ENCODE results near the gene R3HDM2.

The R3HDM2 gene

DNA sequence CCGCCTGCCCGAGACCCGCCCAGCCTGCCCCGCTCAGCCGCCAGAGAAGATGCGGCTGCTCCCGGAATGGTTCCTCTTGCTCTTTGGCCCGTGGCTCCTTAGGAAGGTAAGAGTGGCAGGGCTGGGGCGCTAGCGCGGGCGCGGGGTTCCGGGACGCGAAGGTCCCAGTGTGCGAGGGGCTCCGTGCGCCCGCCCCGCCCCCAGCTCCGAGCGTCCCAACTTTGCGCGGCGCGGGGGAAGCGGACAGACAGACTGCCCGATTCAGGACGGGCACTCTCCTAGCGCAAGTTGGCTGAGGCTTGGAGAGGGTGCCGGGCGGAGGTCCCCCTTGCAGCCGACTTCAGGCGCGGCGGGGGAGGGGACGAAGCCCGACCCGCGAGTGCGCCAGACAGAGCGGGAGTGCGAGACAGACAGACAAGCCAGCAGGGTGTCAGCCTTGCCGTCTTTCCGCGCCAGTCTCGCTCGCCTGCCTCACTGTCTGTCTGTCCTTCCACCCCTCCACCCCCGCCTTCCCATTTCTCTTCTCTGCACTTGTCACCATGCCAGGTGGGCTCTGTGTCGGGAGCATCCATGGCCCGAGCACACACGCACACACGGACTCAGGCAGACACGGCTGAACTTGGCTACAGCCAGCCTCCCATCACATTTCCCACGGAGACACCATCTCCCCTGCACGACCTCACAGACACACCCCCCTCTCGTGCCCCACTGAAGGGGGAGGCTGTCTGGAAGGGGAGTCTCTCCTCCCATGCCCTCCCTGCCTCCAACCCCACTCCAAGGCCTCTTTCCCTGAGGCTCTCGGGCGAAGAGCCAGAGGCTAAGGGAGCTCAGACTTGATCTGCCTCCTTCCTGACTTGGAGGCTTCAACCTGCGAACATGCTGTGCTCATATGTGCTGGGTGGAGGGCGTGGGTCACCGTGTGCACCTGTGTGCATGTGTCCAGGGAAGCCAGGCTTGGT lies 213.6 kb downstream of the R3HDM2 start:
- no peak for DNase-seq (ENCODE audit: low read depth in 2 of 2)

DNA sequence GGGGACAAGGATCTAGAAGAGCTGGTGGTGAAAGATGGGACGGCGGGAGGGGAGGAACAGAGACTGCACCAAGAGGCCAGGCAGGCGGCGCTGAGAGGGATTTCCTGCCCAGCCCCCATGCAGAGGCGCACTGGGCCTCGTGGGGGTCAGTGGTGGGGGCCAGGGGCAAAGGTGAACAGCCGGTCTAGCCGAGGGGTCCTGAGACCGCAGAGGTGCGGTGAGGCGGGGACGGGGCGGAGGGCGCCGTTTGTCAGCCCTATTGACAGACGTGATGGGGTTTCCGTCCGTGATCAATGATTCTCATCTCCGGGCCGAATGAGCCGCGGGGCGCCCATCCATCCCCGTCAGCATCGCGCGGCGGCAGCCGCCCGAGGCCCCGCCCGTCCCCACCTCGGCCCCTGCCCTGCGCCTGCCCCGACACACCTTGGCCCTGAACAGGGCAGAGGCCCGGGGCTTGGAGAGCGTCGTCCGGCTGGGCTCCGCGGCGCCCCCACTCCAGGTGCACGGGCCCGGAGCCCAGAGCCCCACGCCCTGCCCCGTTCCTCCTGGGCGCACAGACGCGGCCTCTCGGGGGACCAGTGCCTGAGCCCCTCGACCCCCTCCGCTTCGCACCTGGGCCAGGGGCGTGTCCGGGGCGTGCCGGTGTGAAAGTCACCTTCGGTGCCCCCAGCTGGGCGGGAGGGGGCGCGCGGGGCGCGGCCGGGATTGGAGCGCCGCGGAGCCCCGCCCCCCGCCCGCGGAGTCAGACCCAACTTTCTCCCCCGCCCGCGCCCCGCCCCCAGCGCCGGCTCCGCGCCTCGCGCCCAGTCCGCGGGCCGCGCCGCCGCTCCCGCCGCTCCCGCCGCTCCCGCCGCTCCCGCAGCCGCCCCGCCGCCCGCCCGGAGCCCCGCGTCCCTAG lies 214.6 kb downstream of the R3HDM2 start, which contains the start of gene NXPH4:
TSS of gene NXPH4 (plus strand) at position 781 of the 898 bp plus-strand sequence. CDS start 176 bp downstream, outside the sequence.
- DNase-seq (ENCODE audit: low read depth in 2 of 2): no peak

DNA sequence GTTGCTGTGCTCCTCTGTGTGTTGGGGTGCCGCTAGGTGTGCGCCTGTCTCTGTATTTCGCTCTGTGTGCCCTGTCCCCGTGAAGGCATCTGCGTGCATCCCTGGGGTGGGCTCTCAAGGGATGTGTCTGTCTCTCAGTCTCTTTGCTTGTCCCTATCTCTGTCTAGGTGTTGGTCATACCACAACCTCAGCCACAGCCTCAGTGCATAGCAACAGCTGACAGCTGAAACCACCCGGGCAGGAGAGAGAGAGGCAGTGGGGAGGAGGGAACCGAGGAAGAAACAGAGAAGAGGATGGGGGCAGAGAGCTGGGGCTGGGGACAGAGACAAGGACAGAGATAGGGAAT lies 215.2 kb downstream of the R3HDM2 start:
- DNase-seq (ENCODE audit: low read depth in 2 of 2): no peak

DNA sequence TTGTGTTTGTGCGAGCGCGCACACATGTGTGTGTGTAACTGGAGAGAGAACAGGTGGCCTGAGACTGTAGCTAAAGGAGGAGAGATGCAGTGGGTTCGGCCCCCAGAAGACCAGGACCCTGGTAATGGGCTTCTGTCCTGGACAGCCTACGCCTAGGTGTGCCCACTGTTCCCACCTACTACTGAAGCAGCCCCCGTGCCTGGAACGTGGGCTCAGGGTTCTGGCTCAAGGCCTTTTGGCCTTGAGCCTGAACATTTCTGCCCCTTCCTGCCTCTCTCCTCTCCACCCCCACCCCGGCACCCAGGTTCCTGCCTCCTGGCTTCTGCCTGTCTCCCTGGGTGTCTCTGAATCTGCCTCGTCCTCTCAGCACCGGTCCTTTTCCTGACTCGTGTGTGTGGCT lies 215.8 kb downstream of the R3HDM2 start:
- DNase-seq (ENCODE audit: low read depth in 2 of 2): no peak

DNA sequence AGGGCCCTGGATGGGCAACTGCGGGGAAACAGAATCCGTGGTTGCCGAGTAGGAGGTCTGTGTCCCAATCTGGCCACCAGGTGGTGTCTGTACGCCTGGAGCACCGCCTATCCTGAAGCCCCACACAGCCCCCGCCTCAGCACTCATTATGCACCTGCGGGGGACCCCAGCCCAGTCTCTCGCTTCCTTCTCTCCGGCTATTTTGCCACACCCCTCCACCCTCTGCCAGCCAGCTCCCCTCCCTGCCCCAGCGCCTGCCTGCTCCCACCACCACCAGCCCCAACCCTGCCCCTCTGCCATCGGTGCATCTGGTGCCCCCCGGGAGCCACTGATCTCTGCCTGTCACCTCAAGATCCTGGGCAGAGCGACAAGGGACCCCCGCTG lies 216.5 kb downstream of the R3HDM2 start:
- DNase-seq (ENCODE audit: low read depth in 2 of 2): peak in 1 of 2 donors; percentile 60

DNA sequence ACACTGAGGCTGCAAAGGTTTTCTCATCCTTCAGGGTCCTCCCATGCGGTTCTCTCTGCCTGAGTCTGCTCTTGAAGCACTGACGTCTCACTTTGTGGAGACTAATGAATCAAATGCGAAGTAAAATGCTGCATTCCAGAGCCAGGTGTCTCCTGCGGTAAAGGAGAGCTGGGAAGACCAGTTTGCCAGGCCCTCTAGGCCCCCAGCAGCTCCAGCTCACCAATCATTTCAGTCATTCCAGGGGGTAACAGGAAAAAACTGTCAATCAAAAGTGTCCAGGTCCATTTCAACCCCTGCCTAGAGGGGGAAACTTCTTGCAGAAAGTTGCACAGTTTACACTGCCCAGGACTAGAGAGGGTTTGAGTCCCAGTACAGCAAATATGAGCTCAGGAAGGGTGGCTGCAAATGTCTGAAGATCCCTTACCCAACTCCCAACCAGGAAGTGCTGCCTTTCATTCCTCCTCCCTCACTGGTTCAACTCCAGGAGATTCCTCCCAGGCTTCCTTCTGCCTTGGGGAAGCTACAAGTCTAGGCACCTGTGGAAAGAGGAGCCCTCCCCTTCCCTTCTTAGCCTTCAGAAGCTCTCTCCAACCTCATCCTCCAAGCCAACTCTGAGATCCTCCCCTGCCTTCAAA lies 217.0 kb downstream of the R3HDM2 start:
- DNase-seq (ENCODE audit: low read depth in 2 of 2): no peak

DNA sequence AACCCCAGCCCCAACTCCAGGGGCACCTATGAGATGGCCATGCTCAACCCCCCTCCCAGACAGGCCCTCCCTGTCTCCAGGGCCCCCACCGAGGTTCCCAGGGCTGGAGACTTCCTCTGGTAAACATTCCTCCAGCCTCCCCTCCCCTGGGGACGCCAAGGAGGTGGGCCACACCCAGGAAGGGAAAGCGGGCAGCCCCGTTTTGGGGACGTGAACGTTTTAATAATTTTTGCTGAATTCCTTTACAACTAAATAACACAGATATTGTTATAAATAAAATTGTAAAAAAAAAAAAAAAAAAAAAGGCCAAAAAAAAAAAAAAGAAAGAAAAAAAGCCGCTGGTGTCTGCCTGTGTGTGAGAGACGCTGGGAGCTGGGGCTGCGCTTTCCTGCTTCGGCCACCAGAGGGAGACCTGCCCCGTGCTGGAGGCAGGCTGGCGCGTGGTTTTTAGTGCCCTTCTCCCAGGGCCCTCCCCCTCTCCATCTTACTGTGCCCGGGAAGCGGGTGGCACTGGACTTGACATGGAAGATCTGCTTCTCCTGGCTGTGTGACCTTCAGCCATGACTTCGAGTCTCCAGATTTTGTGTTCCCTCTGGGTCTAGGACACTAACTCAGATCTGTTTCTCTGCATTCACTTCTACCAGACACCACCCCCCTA lies 217.7 kb downstream of the R3HDM2 start:
- peak; percentile 65 to 78 for DNase-seq (ENCODE audit: low read depth in 2 of 2)

DNA sequence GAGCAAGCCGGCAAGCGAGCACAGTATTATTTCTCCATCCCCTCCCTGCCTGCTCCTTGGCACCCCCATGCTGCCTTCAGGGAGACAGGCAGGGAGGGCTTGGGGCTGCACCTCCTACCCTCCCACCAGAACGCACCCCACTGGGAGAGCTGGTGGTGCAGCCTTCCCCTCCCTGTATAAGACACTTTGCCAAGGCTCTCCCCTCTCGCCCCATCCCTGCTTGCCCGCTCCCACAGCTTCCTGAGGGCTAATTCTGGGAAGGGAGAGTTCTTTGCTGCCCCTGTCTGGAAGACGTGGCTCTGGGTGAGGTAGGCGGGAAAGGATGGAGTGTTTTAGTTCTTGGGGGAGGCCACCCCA lies 218.2 kb downstream of the R3HDM2 start:
- DNase-seq (ENCODE audit: low read depth in 2 of 2): no peak

DNA sequence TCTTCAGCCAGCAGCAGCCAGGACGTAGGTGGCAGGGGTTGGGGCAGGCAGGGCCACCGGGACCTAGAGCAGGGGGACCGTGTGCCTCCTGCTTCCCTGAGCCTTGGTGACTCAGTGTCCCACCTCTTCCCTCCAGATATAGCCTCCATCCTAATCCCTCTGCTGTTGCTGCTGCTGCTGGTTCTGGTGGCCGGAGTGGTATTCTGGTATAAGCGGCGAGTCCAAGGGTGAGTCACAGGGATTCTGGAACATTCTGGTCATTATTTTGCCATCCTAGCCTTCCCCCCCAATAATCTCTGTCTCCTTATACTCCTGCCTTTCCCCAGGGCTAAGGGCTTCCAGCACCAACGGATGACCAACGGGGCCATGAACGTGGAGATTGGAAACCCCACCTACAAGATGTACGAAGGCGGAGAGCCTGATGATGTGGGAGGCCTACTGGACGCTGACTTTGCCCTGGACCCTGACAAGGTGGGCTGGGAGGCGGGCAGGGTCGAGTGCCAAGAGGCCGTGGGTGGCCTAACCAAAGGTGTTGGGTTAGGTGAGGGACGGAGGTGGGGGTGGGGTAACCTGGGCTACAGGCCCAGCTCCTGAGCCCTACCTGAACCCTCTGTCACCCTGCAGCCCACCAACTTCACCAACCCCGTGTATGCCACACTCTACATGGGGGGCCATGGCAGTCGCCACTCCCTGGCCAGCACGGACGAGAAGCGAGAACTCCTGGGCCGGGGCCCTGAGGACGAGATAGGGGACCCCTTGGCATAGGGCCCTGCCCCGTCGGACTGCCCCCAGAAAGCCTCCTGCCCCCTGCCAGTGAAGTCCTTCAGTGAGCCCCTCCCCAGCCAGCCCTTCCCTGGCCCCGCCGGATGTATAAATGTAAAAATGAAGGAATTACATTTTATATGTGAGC lies 218.8 kb downstream of the R3HDM2 start:
- DNase-seq (ENCODE audit: low read depth in 2 of 2): no peak

DNA sequence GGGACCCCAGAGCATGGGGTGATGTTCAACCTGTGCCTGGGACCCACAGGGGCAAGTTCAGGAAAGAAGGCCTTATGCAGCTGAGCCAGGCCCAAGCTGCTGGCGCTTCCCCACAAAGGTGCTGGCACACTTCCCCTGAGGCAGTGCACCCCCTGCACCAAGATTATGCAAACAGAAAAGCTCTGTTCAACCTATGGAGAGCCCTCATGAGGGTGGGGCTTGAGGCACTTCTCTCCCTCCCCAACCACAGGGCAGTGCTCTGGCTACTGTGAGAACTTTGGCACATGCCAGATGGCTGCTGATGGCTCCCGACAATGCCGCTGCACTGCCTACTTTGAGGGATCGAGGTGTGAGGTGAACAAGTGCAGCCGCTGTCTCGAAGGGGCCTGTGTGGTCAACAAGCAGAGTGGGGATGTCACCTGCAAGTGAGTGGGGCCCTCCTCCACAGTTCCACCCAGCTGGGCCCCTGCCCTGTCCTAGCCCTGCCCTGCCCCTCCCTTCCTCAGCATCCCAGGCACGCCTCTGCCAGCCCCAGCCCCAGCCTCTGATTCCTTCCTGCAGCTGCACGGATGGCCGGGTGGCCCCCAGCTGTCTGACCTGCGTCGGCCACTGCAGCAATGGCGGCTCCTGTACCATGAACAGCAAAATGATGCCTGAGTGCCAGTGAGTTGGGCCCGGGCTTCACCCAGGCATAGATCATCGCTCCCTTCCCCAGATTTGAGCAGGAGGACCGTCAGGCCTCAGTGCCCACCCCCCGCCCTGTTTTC lies 219.7 kb downstream of the R3HDM2 start:
- DNase-seq (ENCODE audit: low read depth in 2 of 2): no peak

DNA sequence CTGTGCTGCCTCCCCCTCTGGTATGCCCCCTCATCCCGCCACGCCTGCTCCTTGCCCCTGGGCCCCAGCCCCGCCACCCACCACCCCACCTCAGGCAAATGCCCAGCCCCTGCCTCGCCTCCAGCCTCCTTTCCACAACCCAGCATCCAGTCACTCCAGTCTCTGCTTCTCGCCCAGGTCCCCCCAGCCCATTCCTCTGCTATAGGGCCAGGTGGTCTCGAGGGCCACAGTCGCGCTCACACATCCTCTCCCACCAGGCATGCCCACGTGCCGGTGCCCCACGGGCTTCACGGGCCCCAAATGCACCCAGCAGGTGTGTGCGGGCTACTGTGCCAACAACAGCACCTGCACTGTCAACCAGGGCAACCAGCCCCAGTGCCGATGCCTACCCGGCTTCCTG lies 220.4 kb downstream of the R3HDM2 start:
- no peak for DNase-seq (ENCODE audit: low read depth in 2 of 2)

DNA sequence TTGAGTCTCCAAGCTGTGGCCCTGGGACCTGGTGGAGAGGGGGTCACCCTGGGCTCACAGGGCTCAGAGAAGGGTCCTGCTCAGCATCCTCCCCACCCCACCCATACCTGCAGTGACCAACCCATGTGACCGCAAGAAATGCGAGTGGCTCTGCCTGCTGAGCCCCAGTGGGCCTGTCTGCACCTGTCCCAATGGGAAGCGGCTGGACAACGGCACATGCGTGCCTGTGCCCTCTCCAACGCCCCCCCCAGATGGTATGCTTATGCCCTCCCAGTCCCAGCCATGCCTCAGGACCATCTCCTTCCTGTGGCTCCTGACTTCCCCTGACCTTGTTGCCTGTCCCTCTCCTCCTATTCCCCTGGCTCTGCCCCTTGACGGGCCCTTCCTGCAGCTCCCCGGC lies 220.9 kb downstream of the R3HDM2 start:
- no peak for DNase-seq (ENCODE audit: low read depth in 2 of 2)

DNA sequence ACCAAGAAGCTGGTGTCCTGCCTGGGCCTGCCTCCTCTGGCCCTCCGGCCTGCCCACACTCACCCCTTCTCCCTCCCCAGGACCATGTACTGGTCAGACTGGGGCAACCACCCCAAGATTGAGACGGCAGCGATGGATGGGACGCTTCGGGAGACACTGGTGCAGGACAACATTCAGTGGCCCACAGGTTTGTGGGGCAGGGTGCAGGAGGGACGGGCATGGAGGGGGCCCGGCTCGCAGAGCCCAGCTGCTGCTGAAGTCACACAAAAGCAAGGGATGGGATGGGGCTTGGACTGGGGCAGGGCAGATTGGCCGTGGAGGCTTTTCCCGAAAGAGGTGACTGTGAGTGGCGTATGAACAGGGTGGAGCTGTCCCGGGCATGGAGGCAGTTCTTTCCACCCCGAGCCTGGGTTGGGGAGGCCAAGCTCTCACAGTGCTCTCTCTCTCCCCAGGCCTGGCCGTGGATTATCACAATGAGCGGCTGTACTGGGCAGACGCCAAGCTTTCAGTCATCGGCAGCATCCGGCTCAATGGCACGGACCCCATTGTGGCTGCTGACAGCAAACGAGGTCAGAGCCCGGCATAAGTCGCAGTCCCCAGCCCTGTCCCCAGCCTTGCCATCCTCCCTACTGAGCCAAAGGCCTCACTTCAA lies 222.1 kb downstream of the R3HDM2 start:
- no peak for DNase-seq (ENCODE audit: low read depth in 2 of 2)

DNA sequence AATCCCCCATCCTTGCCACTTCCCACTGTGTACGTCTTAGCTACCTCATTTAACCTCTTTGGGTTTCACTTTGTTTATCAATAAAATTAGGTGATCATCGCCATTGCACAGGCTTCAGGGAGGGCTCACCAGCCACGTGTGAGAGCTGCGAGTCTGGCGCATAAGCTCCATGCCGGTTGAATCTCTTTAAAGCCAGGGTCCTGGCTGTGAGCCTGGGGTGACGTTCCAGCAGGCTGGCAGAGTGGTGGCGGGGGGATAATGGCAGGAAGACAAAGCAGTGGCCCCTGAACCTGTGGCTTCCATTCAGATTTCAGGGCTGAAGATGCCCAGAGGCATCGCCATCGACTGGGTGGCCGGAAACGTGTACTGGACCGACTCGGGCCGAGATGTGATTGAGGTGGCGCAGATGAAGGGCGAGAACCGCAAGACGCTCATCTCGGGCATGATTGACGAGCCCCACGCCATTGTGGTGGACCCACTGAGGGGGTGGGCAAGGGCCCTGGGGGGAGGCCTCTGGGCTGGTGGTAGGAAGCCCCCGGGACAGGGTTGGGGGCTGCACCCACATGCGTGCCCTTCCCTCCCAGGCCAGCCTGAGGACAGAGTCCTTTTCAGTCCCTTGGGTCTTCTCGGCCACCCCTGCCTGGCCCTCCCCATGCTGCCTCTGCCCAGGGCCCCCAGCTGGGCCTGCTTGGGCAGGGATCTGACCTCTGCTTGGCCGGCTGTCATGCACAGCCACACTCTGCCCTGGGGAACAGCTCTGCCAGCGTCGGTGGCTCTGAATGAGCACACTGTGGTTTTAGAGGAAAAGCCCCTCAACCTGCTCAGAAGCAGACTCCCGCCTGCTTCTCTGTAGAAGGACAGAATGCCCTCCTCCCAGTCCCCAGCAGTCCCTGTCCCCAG lies 222.9 kb downstream of the R3HDM2 start:
- DNase-seq (ENCODE audit: low read depth in 2 of 2): no peak

DNA sequence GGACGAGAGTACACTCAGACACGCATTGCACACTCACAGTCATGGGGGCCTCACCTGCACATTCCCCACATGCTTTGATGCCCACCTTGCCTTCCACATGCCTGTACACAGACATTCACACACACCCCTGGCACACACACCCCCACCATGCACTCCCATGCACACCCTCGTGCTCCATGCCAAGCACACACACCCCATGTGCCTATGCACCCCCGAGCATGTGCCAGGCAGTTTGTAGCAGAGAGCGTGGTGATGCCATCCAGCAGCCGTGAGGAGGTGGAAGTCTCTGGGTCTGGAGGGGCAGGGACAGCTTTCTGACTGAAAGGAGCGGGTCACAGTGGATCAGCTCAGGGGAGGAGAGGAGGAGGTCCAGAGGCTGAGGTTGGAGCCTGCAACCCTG lies 224.9 kb downstream of the R3HDM2 start:
- DNase-seq (ENCODE audit: low read depth in 2 of 2): no peak

DNA sequence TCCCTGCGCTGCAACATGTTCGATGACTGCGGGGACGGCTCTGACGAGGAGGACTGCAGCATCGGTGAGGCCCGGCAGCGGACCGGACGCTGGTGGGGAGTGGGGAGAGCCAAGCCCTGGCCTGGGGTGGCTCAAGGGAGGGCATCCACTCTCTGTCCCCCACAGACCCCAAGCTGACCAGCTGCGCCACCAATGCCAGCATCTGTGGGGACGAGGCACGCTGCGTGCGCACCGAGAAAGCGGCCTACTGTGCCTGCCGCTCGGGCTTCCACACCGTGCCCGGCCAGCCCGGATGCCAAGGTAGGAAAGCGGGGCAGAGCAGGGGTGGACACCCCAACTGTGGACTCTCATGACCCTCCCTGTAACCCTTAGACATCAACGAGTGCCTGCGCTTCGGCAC lies 225.7 kb downstream of the R3HDM2 start:
- no peak for DNase-seq (ENCODE audit: low read depth in 2 of 2)

DNA sequence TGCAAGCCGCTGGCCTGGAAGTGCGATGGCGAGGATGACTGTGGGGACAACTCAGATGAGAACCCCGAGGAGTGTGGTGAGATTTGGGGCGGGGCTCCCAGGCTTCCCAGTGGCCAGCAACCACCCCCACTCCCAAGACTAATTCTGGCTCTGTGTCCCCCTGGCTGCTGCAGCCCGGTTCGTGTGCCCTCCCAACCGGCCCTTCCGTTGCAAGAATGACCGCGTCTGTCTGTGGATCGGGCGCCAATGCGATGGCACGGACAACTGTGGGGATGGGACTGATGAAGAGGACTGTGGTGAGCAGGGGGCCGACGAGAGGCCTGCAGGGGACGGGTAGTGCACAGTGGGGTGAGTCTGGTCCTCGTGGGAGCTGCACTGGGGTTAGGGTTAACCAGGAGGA lies 226.4 kb downstream of the R3HDM2 start:
- no peak for DNase-seq (ENCODE audit: low read depth in 2 of 2)

DNA sequence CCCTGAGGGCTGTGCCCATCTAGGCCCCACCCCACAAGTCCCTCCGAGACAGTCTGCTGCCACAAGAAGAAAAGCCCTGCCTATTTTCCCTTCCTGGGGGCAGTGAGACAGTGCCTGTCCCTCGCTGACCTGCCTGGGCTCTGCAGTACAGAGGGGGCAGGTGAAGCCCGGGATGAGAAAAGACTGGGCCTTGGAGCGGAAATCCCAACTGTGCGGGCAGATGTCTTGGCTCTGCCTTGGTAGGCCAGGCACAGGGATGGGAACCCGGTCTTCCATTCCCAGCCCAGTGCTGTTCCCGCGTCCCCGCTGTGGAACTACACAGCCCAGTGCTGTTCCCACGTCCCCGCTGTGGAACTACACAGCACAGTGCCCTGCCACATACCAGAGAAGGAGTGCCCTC lies 227.1 kb downstream of the R3HDM2 start:
- no peak for DNase-seq (ENCODE audit: low read depth in 2 of 2)

Data from stimulated activated CD8-positive, alpha-beta memory T cell treated with anti-CD3 and anti-CD28 coated beads, Interleukin-2, amount 100 ng/mL, for 48 hours (primary cell).